ENCODE data around the gene ZFAND3. TPM values are rescaled to one million over a fixed set of nuclear protein-coding genes. Genes with fewer than 3 reads are reported as not detected.

The ZFAND3 gene
- total RNA-seq, 4 donors from 2014 or later = 45.0 to 55.2 (median 49.5) TPM

GRCh38 chr6:38171997-38172738, 352.6 kb downstream of the ZFAND3 start:
- no peak overlapping the region for H3K4me3 ChIP-seq
- ATAC-seq = no peak
- DNase-seq = no peak
- H3K4me1 ChIP-seq = no peaks in the 10 kb centered on the region
- H3K36me3 ChIP-seq = no peaks in the 10 kb centered on the region
- H3K9me3 ChIP-seq = no peaks in the 10 kb centered on the region
- H3K27me3 ChIP-seq = no peaks in the 10 kb centered on the region
- intact Hi-C loops (cut with DNase I; ENCODE audit: low total_unique reads) (no loop called here), in situ Hi-C loops (cut with MboI; ENCODE audit: low sequenced_read_pairs in 4 of 4) (no loop called here)
- TF ChIP-seq POLR2A (IDR thresholded peaks at IDR 0.05) = no peak
- TF ChIP-seq, protein P1, sequence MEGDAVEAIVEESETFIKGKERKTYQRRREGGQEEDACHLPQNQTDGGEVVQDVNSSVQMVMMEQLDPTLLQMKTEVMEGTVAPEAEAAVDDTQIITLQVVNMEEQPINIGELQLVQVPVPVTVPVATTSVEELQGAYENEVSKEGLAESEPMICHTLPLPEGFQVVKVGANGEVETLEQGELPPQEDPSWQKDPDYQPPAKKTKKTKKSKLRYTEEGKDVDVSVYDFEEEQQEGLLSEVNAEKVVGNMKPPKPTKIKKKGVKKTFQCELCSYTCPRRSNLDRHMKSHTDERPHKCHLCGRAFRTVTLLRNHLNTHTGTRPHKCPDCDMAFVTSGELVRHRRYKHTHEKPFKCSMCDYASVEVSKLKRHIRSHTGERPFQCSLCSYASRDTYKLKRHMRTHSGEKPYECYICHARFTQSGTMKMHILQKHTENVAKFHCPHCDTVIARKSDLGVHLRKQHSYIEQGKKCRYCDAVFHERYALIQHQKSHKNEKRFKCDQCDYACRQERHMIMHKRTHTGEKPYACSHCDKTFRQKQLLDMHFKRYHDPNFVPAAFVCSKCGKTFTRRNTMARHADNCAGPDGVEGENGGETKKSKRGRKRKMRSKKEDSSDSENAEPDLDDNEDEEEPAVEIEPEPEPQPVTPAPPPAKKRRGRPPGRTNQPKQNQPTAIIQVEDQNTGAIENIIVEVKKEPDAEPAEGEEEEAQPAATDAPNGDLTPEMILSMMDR (IDR thresholded peaks at IDR 0.05 in 4 of 5, conservative IDR thresholded peaks at IDR 0.05 in 1 of 5) = no peak
- H3K27ac ChIP-seq = no peak overlapping the region

- Histone ChIP-seq H3K27ac (no peak overlapping the region), H3K27me3 (no peaks in the 10 kb centered on the region), H3K4me1 (no peaks in the 10 kb centered on the region), H3K4me3 (no peak overlapping the region), H3K36me3 (no peaks in the 10 kb centered on the region), H3K9me3 (no peaks in the 10 kb centered on the region)
- in situ Hi-C loops (cut with MboI; ENCODE audit: low sequenced_read_pairs in 4 of 4) (no loop called here), intact Hi-C loops (cut with DNase I; ENCODE audit: low total_unique reads) (no loop called here)
- no peak for DNase-seq
- TF ChIP-seq, protein P1 (IDR thresholded peaks at IDR 0.05 in 4 of 5, conservative IDR thresholded peaks at IDR 0.05 in 1 of 5) = no peak
- no peak for TF ChIP-seq POLR2A (IDR thresholded peaks at IDR 0.05)
- no peak for ATAC-seq
Measured at GRCh38 chr6:38172739-38173410, 353.3 kb downstream of the ZFAND3 start.

DNA sequence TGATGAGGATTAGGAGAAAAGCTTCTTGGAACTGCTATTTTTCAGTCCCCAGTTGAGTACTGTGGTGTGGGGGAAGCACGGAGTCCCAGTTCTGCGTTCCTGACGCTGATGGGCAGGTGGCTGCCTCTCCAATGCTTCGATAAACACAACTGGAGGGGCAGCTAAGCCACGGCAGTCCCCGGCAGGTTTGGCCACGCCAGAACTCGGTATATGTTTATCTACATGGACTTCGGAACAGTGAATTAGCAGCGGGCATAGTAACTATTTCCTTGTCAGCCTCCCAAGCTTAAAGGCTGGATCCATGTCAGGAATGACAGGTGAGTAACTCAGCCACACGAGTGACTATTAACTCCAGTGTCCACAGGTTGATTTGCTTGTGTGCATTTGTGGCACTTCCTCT, 354.4 kb downstream of the ZFAND3 start:
- Histone ChIP-seq H3K4me3 (no peak overlapping the region), H3K27ac (no peak overlapping the region), H3K27me3 (no peaks in the 10 kb centered on the region), H3K4me1 (no peaks in the 10 kb centered on the region), H3K9me3 (no peaks in the 10 kb centered on the region), H3K36me3 (no peaks in the 10 kb centered on the region)
- DNase-seq = no peak
- TF ChIP-seq POLR2A (IDR thresholded peaks at IDR 0.05) = no peak
- TF ChIP-seq, protein P1 (IDR thresholded peaks at IDR 0.05 in 4 of 5, conservative IDR thresholded peaks at IDR 0.05 in 1 of 5) = no peak
- in situ Hi-C loops (cut with MboI; ENCODE audit: low sequenced_read_pairs in 4 of 4) (no loop called here), intact Hi-C loops (cut with DNase I; ENCODE audit: low total_unique reads) (no loop called here)
- ATAC-seq = no peak

DNA sequence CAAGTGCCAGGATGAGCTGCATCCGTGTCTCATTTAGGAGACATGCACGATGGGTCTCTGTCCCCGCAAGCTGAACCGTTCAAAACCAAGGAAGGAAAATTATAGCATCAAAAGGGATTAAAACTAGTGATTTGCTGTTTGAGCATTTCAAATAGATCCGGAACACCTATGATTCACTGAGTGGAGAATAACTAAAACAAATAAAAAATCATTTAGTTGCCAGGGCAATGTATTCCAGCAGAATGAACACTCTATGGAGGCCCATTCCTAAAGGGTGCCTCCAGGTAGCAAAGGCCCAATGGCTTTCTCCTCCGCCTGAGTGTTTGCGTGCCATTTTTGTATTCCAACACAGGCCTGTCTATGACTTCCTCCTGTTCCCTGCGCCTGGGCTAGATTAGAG, 354.8 kb downstream of the ZFAND3 start:
- H3K36me3 ChIP-seq = no peaks in the 10 kb centered on the region
- intact Hi-C loops (cut with DNase I; ENCODE audit: low total_unique reads) (no loop called here), in situ Hi-C loops (cut with MboI; ENCODE audit: low sequenced_read_pairs in 4 of 4) (no loop called here)
- H3K4me3 ChIP-seq = no peak overlapping the region
- no peak overlapping the region for H3K27ac ChIP-seq
- ATAC-seq (no peak), DNase-seq (no peak)
- H3K9me3 ChIP-seq = no peaks in the 10 kb centered on the region
- TF ChIP-seq POLR2A (IDR thresholded peaks at IDR 0.05) = no peak
- TF ChIP-seq, protein P1 (IDR thresholded peaks at IDR 0.05 in 4 of 5, conservative IDR thresholded peaks at IDR 0.05 in 1 of 5) = no peak
- no peaks in the 10 kb centered on the region for H3K27me3 ChIP-seq
- H3K4me1 ChIP-seq = peaks cover 0 to under 1% of the 10 kb centered on the region in 2 donors

Measured in gastrocnemius medialis (tissue), 4 donors.